Stimulated activated CD8-positive, alpha-beta memory T cell treated with anti-CD3 and anti-CD28 coated beads, Interleukin-12 subunit alpha, Interleukin-12 subunit beta, amount 100 ng/mL, for 24 hours (primary cell): ENCODE measurements around the gene MAPK8IP3.
"Not testable (repeated sequence)": the region's sequence is repeated elsewhere in the genome, so short reads cannot be mapped to it uniquely, and the experiment has no call there.

ENCODE experiments used
- DNase-seq: peaks from one replicate; pipeline ENCODE4 v3.0.0-alpha.2; 2020; ENCODE audit errors: extremely low read depth

Gene MAPK8IP3

DNA sequence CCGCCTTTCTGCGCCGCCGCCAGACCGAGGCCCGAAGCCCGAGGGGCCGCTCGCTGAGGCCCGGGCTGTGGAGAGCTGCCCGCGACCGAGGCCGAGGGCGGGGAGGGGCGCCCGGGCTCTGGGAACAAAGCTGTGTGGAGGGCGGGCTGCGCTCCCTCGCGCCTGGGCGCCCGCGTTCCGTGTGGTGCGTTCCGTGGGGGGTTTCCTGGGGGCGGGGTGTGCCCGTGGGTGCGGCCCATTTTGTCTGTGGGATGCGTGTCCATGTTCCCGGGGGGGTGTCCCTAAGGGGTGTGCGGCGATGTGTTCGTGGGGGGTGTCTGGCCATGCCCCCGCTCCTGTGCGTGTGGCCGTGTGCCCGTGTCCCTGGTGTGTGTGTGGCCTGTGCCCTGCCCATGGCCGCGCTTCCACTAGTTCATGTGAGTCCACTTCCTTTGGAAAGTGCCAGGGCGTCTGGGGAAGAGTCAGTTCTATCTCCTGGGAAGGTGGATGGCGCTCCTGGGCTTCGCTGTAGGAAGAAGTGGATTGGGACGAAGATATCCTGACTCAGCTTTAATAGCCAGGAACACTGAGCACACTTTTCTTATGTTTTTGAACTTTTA, 27.4 kb upstream of the MAPK8IP3 start:
- peak; percentile 26 for DNase-seq

DNA sequence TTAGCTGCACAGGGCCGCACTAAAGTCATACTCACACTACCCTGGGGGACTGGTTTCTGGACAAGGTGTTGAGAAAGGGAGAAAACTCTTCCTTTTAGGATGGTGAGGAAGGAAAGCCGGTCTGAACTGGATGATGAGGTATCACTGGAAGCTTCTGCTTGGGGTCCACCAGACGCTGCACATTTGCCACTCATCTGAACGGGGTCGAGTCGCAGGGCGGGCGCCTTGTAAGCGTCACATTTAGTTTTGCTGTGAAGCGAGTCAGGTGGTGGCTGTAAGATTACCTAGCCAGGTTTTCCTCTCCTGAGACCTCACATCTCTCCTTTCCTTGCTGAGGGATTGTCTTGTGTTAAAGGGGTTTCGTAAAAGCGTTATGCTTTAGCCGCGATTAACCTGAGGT, 25.6 kb upstream of the MAPK8IP3 start:
- DNase-seq = no peak

- DNase-seq = no peak
Observed at GRCh38 chr16:1681032-1681431, 25.0 kb upstream of the MAPK8IP3 start.

DNA sequence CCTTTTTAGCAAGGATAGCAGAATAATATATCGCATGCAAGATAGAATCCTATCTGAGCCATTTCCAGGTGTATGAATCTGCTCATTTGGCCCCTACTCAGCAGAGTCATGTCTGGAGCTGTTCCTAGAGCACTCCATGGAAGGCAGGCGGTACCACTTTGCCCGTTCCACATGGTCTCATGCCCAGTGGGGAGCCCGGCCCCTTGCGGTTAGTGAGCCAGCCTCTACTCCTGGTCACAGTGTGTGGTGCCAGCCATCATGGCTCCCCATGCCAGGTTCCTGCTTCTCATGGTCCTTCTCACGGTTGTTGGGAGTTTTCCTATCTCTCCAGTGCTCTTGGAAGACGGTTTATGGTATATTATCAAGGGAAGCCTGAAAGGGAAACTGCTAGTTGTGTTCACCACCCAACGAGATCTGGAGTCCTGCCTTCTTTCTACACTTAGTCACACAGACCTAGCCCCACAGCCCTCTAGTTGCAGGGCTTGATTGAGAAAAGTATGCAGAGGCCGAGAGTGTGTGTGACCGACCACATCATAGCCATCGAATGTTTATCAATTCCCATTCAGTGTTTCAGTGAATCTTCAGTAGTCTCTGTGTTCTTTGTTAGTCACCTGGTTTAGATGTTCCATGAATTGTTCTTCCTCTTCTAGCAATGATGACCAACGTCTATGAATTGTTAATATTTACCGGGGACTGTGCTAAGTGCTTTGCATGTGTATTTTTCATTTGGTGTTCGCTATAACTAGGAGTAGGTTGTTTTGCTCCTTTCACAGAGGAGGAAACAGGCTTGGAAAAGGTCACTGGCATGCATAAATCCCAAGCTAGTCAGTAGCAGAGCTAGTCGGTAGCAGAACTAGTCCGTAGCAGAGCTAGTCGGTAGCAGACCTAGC, 18.3 kb upstream of the MAPK8IP3 start:
- DNase-seq = no peak

DNA sequence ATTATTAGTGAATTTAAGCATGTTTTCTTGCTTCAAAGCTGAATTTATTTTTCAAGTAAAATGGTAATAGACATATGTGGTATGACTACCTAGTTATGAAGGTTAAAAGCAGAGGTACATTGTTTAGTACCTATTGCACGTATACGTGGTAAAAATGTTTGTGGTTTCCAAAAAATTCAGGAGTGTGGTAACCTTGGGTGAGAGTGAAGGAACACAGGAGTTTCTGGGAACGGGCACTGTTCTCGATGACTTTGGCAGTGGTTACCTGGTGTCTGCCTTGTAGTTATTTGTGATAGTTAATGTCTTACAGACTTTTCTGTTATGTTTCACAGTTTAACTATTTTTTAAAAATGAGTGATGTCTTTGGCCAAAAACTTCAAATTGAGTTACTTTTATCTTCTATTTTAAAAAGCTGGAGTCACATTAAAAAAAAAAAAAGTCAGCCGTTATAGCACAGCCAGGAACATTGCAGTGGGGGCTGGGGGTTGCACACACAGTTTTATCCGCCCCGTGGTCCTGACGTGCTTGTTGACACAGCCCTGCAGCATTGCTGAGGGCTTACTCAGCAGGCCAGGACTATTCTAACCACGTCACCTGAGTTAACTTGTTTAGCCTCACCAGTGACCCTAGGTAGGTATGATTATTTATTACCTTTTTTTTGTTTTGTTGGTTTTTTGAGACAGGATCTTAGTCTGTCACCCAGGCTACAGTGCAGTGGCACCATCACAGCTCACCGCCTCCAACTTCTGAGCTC, 17.0 kb upstream of the MAPK8IP3 start:
- no peak for DNase-seq

- DNase-seq = no peak
Observed at GRCh38 chr16:1689853-1690252, 16.1 kb upstream of the MAPK8IP3 start.

GRCh38 chr16:1690810-1691209, 15.2 kb upstream of the MAPK8IP3 start:
- DNase-seq = no peak

DNA sequence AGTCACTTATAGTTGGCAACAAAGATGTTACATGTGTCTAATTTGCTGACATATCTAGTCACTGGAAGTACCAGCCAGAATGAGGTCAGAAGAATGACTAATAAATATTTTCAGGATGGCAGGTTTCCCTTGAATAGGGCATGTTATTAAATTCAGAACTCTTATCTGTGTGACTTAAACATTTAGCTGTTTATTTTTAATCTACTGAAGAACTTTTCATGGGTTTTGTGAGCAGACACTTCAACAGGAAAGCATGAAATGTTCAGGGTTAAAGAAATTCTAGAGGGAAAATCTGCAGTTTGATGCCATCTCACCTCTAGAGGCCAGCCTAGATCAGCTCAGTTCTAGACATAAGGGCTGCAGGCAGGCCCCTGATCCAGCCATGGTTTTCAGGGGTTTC, 14.7 kb upstream of the MAPK8IP3 start:
- DNase-seq = no peak

- no peak for DNase-seq
Observed at GRCh38 chr16:1691956-1692355, 14.0 kb upstream of the MAPK8IP3 start.

- no peak for DNase-seq
Observed at GRCh38 chr16:1696863-1697262, 9.1 kb upstream of the MAPK8IP3 start.

DNA sequence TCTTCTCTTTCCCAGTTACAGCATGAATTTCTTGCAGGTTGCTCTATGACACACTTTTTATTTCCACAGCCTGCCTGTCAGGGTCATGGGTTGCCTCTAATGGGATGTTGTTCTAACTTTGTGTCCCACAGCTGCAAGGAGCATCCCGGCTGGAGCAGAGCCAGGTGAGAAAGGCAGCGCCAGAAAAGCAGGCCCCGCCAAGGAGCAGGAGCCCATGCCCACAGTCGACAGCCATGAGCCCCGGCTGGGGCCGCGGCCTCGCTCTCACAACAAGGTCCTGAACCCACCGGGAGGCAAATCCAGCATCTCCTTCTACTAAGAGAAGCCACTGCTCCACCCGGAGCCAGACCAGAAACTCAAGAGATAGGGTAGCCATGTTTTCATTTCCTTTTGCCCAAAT, 7.3 kb upstream of the MAPK8IP3 start:
- DNase-seq = no peak

DNA sequence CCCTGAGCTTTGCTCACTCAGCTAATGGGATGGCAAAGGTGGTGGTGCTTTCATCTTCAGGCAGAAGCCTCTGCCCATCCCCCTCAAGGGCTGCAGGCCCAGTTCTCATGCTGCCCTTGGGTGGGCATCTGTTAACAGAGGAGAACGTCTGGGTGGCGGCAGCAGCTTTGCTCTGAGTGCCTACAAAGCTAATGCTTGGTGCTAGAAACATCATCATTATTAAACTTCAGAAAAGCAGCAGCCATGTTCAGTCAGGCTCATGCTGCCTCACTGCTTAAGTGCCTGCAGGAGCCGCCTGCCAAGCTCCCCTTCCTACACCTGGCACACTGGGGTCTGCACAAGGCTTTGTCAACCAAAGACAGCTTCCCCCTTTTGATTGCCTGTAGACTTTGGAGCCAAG, 5.7 kb upstream of the MAPK8IP3 start:
- DNase-seq = no peak

DNA sequence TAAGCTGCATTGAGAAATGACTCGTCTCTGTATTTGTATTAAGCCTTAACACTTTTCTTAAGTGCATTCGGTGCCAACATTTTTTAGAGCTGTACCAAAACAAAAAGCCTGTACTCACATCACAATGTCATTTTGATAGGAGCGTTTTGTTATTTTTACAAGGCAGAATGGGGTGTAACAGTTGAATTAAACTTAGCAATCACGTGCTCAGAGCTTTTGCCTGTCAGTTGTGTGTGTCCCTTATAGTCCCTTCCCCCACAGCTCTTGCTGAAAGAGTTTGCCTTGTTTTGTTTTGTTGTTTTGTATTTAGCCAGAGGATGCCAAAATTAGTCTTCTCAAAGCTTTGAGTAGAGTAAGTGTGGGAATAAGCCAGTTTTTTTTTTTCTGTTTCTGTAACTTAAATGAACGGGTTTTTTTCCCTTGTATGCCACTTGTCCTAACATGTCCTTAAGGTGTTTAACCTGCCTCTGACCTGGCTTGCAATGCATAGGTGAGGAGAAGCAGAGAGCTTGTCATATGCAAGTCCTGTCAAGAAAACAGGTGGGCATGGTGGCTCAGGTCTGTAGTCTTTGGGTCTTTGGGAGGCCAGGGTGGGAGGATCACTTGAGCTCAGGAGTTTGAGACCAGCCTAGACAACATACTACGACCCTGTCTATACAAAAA, 4.6 kb upstream of the MAPK8IP3 start:
- no peak for DNase-seq

GRCh38 chr16:1705324-1705687, 689 bp upstream of the MAPK8IP3 start:
- not testable (repeated sequence) for DNase-seq

- no peak for DNase-seq
Observed at GRCh38 chr16:1706386-1707192, 594 bp downstream of the MAPK8IP3 start.

DNA sequence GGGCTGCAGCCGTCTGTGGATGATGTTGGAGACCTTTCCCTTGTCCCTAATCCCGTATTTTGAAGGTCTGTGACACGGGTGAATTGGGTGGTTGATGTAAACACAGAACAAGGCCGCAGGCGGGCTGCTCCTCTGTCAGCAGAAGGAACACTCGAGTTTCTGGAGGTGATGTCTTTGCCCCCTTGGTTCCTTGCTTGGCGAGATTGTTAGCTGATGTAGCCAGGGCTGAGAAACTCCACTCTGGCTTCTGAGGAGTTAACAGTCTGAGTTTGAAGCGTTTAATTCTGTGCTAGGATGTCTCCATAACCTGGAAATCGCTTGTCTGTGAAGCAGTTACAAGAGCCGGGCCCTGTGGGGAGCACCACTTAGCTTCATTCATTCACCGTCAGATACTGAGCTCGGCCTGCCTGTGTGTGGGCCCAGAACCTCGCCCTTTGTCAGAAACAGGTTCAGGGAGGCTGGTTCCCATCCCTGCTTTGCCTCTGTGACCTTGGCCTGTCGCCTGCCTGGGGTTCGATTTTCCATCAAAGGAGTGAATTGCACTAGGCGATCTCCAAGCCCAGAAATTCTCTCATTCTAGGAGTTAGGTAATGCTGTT, 1.3 kb downstream of the MAPK8IP3 start:
- no peak for DNase-seq

GRCh38 chr16:1708083-1708767, 2.2 kb downstream of the MAPK8IP3 start:
- no peak for DNase-seq

DNA sequence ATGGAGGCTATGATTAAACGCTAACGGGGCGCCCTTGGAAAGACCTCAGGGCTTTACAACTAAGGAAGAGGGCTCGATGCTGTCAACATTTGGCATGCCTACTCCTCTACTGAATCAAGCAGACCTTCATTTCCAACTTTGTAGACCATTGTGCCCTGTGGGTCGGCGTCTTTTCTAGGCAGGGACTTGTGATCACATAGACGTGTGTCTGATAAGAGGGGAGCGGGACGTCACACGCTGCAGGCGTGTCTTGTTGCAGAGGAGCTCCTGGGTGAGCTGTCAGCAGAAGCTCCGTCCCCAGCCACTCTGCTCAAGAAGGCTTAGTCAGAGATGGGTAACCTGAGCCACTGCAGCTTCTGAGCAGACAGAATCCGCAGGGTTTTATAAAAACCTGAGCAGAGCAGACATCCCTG, 2.8 kb downstream of the MAPK8IP3 start:
- DNase-seq = no peak

- DNase-seq = no peak
Observed at GRCh38 chr16:1709356-1709755, 3.4 kb downstream of the MAPK8IP3 start.

DNA sequence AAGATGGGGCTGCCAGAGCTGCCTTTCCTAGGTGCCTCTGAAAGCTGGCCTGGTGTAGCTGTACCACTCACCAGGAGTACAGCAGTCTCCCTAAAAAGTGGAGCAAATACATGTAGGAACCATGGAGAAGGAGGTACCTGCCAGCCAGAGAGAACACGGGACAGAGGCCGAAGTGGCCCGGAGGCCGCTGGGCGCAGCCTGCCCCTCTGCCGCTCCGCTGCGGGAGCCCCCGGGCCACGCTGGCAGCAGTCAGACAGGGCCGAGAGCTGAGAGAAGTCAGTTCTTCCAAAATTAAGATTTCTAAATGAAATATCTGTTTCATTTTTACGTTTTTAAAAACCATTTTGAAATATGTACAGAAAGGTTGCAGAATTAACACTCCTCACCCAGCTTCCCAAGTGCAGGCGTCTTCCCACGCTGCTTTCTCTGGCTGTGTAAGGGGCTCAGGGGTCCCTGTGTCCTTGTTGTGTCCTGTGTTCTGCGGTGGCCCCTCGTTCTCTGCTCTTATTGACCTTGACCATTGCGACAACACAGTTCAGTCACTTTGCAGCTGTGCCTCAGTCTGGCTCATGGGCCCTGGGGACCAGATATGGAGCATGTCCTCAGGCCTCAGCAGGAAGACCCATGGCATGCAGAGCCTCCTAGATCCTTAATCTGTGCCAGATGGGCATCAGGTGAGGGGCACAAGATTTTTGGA, 5.0 kb downstream of the MAPK8IP3 start:
- no peak for DNase-seq
